ENCODE results near the gene GSTT4.
"Not testable (repeated sequence)": the region's sequence is repeated elsewhere in the genome, so short reads cannot be mapped to it uniquely, and the experiment has no call there.

Gene GSTT4

GRCh38 chr22:24023204-24023789 lies 18.0 kb upstream of the GSTT4 start:
- no peak for DNase-seq

DNA sequence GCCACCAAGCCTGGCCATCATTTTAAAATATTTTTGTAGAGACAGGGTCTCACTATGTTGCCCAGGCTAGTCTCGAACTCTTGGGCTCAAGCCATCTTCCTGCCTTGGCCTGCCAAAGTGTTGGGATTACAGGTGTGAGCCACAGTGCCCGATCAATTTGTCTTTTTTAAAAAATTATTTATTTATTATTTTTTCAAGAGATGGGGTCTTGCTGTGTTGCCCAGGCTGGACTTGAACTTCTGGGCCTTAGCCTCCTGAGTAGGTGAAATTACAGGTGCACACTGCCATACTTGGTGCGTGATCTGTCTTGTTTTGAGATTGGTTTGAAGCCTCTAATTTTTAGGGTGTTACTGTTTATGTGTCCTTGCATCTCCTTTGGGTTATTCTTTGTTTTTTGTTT lies 16.1 kb upstream of the GSTT4 start:
- no peak for DNase-seq

DNA sequence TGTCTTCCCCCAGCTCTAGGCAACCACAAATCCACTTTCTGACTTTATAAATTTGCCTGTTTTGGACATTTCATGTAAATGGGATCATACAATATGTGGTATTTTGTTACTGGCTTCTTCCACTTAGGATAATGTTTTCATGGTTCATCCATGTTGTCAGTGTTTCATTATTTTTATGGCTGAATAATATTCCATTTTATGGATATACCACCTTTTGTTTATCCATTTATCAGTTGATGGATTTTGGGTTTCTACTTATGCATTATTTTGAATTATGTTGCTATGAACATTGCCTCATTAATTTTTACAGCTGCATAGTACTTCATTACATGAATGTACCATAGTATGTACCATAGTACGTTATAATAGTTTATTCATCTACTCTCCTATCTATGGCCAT lies 10.9 kb upstream of the GSTT4 start:
- DNase-seq: no peak

DNA sequence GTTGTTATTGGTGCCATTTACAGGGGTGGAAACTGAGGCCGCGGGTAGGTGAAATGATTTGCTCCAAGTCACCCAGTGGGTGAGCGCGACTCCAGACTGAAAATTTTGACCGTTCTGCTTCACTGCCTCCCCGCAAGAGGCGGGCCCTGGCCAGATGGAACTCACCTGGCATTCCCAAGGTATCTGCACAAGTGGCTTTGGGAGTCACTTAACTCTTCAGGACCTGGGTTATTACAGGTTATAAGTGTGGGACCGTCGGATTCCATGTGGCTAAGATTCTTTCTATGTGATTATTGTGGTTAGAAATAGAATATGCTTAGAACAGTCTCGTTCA lies 6.4 kb upstream of the GSTT4 start:
- no peak for DNase-seq

- DNase-seq: no peak
Observed at GRCh38 chr22:24010018-24010391, 4.8 kb upstream of the GSTT4 start.

DNA sequence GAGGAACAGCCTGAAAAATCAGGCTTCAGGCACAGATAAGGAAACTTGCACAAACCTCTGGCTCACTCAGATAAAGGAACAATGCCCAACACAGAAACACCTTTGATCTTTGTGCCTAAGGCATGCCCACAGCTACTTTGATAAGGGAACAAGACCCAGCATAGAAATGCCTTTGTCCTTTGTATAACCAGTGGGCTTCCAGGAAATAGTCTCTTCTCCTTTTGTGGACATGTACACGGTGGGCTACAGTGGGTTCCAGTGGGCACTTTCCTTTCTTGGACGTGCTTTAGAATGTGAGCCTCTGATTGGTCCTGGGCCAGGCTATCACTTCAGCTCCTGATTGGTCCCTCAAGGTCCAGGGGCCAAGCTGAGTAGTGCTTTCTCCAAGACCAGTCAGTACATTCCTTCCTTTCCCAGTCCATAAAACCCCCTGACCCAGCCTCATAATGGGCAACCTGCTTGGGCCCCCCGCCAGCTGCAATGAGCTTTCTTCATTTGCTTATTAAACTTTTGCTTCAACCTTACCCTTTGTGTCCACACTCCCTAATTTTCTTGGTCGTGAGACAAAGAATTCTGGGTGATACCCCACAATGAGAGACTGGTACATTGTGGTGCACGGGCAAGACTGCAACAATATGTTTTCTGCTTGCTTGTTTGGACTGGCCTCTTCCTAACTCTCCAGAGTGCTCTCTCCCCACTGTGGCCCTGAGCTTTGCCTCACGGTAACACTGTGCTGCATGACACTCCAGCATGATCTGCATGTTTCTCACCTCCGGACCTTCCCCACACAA lies 4.2 kb upstream of the GSTT4 start:
- DNase-seq: no peak

GRCh38 chr22:24008381-24009226 lies 3.4 kb upstream of the GSTT4 start:
- no peak for DNase-seq

GRCh38 chr22:24008022-24008283 lies 2.7 kb upstream of the GSTT4 start:
- no peak for DNase-seq

DNA sequence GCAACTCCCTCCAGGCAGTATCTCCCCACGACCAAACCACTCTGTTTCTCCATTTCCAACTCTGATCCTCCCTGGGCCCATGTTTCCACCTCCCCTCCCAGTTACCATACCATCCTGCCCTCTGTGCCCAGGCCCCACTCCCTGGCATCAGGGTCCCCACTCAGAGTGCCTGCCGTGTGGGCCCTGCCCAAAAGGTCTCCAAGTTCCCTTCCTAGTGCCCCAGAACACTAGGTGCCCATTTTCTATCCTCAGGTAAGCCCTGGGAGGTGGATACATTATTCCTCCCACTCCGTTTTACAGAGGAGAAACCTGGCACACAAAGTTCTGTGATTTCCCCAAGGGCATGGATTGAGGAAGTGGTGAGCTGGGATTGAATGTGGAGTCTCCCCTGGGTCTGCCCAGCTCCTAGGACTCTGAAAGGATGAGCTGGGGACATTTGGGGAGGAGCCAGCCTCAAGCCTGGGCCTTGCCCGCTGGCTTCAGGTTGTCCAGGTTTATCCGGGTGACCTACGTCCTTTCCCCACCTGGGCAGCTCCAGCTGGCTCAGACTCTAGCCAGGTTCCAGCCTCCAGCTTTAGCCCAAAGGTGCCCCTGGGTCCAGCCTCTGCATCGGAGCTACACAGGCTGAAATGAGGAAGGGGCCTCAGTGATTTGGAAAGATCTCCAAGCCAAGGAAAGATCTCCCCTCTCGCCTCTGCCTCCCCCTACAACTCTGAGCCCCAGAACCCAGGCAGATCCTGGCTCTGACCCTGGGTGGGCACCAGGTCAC lies 2.2 kb upstream of the GSTT4 start:
- no peak for DNase-seq

- DNase-seq: no peak
Observed at GRCh38 chr22:24006914-24007214, 1.6 kb upstream of the GSTT4 start.

GRCh38 chr22:24006207-24006913 lies 1.1 kb upstream of the GSTT4 start:
- DNase-seq: no peak

DNA sequence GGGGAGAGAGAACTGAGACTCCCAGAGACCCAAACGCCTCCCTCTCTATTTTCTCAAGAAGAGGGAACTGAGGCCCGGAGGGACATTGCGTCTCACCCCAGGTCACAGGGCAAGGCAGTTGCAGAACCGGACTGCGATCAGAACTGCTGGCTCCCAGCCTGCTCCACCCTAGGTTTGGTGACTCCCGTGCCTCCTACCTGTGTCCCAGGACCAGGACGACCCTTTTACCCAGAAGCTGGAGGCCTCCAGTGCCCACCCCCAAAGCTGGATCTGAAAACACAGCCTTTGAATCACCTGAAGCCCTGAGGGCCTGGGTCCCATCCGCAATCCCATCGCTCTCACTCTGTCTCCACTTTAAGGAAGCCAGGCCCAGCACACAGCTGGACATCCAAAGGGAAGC lies 1.4 kb downstream of the GSTT4 start:
- no peak for DNase-seq

- DNase-seq: no peak
Observed at GRCh38 chr22:24002851-24003250, 2.4 kb downstream of the GSTT4 start.

- no peak for DNase-seq
Observed at GRCh38 chr22:24002272-24002671, 3.0 kb downstream of the GSTT4 start.

DNA sequence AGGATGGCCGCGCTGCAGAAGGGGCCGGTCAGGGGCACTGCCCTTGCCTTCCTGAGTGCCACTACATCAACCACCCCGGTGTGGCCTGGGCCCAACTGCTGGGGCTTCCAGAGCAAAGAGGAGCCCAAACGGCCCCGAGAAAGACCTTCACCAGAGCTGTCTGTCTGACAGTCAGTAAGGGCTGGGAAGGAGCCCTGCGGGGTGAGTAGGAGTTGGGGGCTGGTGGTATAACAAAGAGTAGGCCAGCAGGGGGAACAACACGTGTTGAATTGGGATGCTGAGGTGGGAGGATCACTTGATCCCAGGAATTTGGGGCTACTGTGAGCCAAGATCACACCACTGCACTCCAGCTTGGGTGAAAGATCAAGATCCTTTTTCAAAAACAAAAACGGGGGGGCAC lies 3.9 kb downstream of the GSTT4 start:
- no peak for DNase-seq

- not testable (repeated sequence) for DNase-seq
Observed at GRCh38 chr22:23999779-24000178, 5.5 kb downstream of the GSTT4 start.

DNA sequence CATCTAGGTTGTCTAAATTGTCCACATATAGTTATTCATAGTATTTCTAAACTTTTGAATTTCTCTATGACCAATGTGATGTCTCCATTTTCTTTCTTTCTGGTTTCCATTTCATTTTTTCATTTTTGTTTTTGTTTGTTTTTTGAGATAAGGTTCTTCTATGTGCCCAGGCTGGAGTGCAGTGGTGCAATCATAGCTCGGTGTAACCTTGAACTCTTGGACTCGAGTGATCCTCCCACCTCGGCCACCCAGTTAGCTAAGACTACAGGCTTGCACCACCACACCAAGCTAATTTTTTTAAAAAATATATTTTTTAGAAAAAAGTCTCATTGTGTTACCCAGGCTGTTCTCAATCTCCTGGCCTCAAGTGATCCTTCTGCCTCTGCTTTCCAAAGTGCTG lies 8.2 kb downstream of the GSTT4 start:
- DNase-seq: no peak

- not testable (repeated sequence) for DNase-seq
Observed at GRCh38 chr22:23993581-23994177, 11.6 kb downstream of the GSTT4 start.

GRCh38 chr22:23993080-23993479 lies 12.2 kb downstream of the GSTT4 start:
- DNase-seq: not testable (repeated sequence)

DNA sequence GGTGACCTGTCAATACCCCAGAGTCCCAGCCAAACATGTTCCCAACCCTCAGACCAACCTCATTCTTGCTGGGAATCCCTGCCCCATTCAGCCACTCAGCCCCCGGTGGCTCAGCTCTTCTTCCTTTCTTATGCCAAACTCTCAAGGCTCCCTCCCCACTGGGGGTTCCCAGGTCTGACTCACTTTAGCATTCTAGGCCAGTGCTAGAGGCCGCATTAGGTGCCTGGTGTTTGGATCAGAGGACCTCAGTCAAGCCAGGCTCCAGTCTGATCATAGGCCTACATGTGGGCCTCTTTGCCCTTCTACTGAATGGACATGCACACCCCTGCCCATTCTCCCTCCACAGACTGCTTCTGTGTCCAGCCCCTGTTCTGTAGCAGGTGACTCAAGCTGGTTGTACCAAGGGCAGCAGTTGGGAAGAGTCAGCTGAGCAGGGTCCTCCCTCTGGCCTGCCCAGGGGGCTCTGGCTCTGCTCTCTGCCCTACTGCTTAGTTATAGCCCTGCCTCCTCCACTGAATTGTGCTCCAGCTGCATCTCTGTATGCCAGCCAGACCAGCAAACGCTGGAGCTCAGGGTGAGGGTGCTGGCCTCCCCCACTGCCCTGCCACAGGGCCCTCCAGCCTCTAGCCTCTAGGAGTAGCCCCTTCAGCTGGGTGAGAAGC lies 15.5 kb downstream of the GSTT4 start:
- DNase-seq: peak in 1 of 5 donors; percentile 0

- DNase-seq: not testable (repeated sequence)
Observed at GRCh38 chr22:23986538-23987178, 18.6 kb downstream of the GSTT4 start.
